Activated T-helper 17 cell treated with anti-CD3 and anti-CD28 coated beads, Interleukin-2, amount 50 U/mL, for 72 hours (primary cell): ENCODE data around the gene OR51B6. TPM values are rescaled to one million over a fixed set of nuclear protein-coding genes. Genes with fewer than 3 reads are reported as not detected.
"Not testable (repeated sequence)": the region's sequence is repeated elsewhere in the genome, so short reads cannot be mapped to it uniquely, and the experiment has no call there.

Source experiments
- ATAC-seq: fragments of 150-1000 bp; cut with Tn5 transposase; replicated peaks from 2 replicates; pipeline ENCODE4 v1.10.0; 2021; ENCODE audit warnings: mild to moderate bottlenecking, moderate library complexity
- H3K27ac Mint-ChIP-seq: one replicate; pipeline ENCODE4 v1.8.0; 2022; ENCODE audit warnings: mixed read lengths
- H3K27me3 Mint-ChIP-seq: one replicate; pipeline ENCODE4 v1.8.0; 2022; ENCODE audit warnings: mixed read lengths
- H3K36me3 Mint-ChIP-seq: one replicate; pipeline ENCODE4 v1.8.0; 2022; ENCODE audit warnings: low read depth, mild to moderate bottlenecking, mixed read lengths
- H3K4me1 Mint-ChIP-seq: one replicate; pipeline ENCODE4 v1.8.0; 2022; ENCODE audit warnings: mixed read lengths
- H3K4me3 Mint-ChIP-seq: one replicate; pipeline ENCODE4 v1.8.0; 2022; ENCODE audit warnings: mild to moderate bottlenecking, mixed read lengths
- H3K9me3 Mint-ChIP-seq: one replicate; pipeline ENCODE4 v1.8.0; 2022; ENCODE audit warnings: mixed read lengths
- total RNA-seq, 2 donors: library from RNA; stranded (reverse); gene quantifications; one replicate each; pipeline ENCODE4 v1.2.3, GENCODE V29; 2022

Gene OR51B6
- total RNA-seq, 2 donors from 2014 or later: not detected

GRCh38 chr11:5345831-5346230 is 5.5 kb upstream of the OR51B6 start:
- Mint-ChIP-seq H3K27ac (no peak overlapping the region), H3K36me3 (no peaks in the 10 kb centered on the region), H3K4me3 (no peak overlapping the region), H3K4me1 (no peaks in the 10 kb centered on the region), H3K27me3 (peaks cover 12% of the 10 kb centered on the region), H3K9me3 (peaks cover 3% of the 10 kb centered on the region)
- ATAC-seq: no peak

GRCh38 chr11:5348551-5349194 is 2.6 kb upstream of the OR51B6 start:
- no peak overlapping the region for H3K4me3 Mint-ChIP-seq

DNA sequence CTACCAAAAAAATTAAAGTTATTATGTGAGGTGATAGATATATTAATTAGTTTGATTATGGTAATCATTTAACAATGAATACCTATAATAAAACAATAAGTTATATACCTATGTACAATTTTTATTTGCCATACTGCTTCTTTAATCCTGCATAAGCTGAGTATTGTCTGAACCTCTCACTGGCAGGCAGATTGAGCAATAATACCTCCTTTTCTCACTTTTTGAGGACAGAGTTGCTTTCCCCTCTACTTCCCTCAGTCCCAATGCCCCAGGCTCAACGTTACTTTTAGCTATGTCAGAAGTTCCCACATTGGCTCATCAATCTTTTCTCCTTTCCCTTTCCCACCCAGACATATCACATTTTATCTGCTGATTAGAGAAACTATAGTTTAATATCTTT is 1.8 kb upstream of the OR51B6 start:
- H3K4me3 Mint-ChIP-seq: no peak overlapping the region
- H3K27me3 Mint-ChIP-seq: peaks cover 15% of the 10 kb centered on the region
- no peak for ATAC-seq
- no peaks in the 10 kb centered on the region for H3K4me1 Mint-ChIP-seq
- H3K9me3 Mint-ChIP-seq: peaks cover 3% of the 10 kb centered on the region
- no peaks in the 10 kb centered on the region for H3K36me3 Mint-ChIP-seq
- H3K27ac Mint-ChIP-seq: no peak overlapping the region

More at GRCh38 chr11:5348551-5349194, 2.6 kb upstream of the OR51B6 start:
- Mint-ChIP-seq H3K27ac (no peak overlapping the region), H3K27me3 (peaks cover 15% of the 10 kb centered on the region), H3K9me3 (peaks cover 3% of the 10 kb centered on the region), H3K4me1 (no peaks in the 10 kb centered on the region), H3K36me3 (no peaks in the 10 kb centered on the region)
- ATAC-seq: no peak

DNA sequence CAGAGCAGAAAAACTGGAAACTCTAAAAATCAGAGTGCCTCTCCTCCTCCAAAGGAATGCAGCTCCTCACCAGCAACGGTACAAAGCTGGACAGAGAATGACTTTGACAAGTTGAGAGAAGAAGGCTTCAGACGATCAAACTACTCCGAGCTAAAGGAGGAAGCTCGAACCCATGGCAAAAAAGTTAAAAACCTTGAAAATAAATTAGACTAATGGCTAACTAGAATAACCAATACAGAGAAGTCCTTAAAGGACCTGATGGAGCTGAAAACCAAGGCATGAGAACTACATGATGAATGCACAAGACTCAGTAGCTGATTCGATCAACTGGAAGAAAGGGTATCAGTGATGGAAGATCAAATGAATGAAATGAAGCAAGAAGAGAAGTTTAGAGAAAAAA is 4.7 kb downstream of the OR51B6 start:
- not testable (repeated sequence) for ATAC-seq, H3K4me3 Mint-ChIP-seq, H3K27ac Mint-ChIP-seq, H3K36me3 Mint-ChIP-seq, H3K4me1 Mint-ChIP-seq, H3K9me3 Mint-ChIP-seq, H3K27me3 Mint-ChIP-seq

DNA sequence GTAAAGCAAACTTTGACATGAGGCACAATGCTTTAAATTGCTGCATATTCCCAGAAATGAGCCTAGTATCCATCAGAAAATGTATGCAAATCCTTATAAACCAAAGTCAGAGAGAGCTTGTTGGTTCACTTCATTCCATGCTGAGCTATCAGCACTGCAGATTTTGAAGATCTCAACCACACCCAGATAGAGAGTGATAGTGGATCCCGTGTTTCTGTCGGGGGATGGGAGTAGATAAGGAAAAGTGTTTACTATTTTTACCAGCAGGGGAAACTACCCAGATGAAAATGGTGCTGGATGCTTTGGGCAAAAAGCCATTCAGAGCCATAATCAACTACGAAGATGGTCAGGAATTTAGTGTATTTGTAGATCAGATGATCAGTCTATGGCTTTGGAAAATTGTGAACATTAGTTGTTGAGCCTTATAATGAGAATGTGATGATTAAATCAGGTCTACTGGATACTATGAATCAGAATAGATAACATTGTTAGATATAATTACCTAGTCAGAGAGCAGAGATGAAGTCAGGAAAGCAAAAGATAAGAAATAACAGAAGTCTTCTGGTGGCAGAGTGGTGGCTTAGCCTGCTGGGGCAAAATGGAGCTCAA is 10.8 kb downstream of the OR51B6 start:
- Mint-ChIP-seq H3K4me3 (no peak overlapping the region), H3K27ac (no peak overlapping the region), H3K9me3 (no peaks in the 10 kb centered on the region), H3K4me1 (no peaks in the 10 kb centered on the region), H3K36me3 (no peaks in the 10 kb centered on the region), H3K27me3 (peaks cover 3% of the 10 kb centered on the region)
- ATAC-seq: no peak

- no peak for ATAC-seq
- H3K27me3 Mint-ChIP-seq: peaks cover 8% of the 10 kb centered on the region
- no peaks in the 10 kb centered on the region for H3K4me1 Mint-ChIP-seq
- H3K4me3 Mint-ChIP-seq: no peak overlapping the region
- no peaks in the 10 kb centered on the region for H3K9me3 Mint-ChIP-seq
- H3K36me3 Mint-ChIP-seq: no peaks in the 10 kb centered on the region
- no peak overlapping the region for H3K27ac Mint-ChIP-seq
Measured at GRCh38 chr11:5363679-5364078, 12.4 kb downstream of the OR51B6 start.

DNA sequence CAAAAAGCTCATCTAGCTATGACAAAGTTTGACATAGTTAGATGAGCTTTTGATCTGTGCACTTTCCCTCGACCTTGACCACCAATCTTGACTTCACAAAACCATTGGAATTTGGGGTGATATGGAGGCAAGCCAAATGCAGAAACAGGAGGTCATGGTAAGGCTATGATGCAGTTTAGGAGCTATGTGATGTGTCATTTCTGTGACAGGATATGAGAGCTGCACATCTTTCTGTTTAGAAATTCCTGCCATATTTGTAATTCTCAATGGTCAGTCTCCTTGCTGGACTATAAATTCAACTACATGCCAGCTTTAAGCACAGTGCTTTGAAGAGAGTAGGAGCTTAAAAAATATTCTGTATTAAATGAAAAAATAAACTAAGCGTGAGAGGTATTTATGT is 12.9 kb downstream of the OR51B6 start:
- Mint-ChIP-seq H3K36me3 (no peaks in the 10 kb centered on the region), H3K9me3 (no peaks in the 10 kb centered on the region), H3K4me3 (no peak overlapping the region), H3K4me1 (no peaks in the 10 kb centered on the region), H3K27me3 (peaks cover 8% of the 10 kb centered on the region), H3K27ac (no peak overlapping the region)
- ATAC-seq: no peak

DNA sequence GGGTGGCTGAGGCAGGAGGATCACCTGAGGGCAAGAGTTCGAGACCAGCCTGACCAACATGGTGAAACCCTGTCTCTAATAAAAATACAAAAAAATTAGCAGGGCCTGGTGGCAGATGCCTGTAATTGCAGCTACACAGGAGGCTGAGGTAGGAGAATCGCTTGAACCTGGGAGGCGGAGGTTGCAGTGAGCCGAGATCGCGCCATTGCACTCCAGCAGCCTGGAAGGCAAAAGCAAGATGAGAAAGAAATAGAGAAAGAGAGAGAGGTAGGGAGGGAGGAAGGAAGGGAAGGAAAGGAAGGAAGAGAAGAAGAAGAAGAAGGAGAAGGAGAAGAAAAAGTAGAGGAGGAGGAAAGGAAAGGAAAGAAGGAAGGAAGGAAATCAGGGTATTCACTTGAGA is 15.1 kb downstream of the OR51B6 start:
- H3K9me3 Mint-ChIP-seq, H3K36me3 Mint-ChIP-seq: not testable (repeated sequence)

GRCh38 chr11:5366856-5367255 is 15.5 kb downstream of the OR51B6 start:
- no peak for ATAC-seq
- Mint-ChIP-seq H3K4me1 (no peaks in the 10 kb centered on the region), H3K36me3 (no peaks in the 10 kb centered on the region), H3K4me3 (no peak overlapping the region), H3K27ac (no peak overlapping the region), H3K9me3 (no peaks in the 10 kb centered on the region), H3K27me3 (peaks cover 9% of the 10 kb centered on the region)

More for the DNA sequence above, 15.1 kb downstream of the OR51B6 start:
- H3K27ac Mint-ChIP-seq, H3K27me3 Mint-ChIP-seq, H3K4me3 Mint-ChIP-seq, ATAC-seq, H3K4me1 Mint-ChIP-seq: not testable (repeated sequence)

DNA sequence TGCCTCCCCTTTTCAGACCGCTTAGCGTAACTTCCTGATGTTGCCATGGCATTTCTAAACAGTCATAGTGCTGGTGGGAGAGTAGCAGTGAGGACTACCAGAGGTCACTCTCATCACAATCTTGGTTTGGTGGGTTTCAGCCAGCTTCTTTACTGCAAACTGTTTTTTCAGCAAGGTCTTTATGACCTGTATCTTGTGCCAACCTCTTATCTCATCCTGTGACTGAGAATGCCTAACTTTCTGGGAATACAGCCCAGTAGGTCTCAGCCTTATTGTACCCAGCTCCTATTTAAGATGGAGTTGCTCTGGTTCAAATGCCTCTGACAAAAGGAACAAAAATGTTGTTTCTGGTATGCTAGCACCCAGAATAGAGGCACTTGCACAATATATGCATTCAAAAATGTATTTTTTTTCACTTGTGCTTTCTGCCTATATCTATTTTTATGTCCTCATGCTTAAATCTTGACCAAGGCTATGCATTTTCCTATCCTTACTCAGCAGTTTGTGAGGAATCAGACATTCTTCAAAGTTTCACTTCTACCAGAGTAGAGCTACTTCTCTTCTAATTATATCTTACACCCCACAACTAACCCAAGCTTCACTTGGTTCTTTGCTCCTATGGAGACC is 16.3 kb downstream of the OR51B6 start:
- H3K27me3 Mint-ChIP-seq: peaks cover 11% of the 10 kb centered on the region
- H3K4me1 Mint-ChIP-seq: no peaks in the 10 kb centered on the region
- H3K36me3 Mint-ChIP-seq: no peaks in the 10 kb centered on the region
- no peaks in the 10 kb centered on the region for H3K9me3 Mint-ChIP-seq
- no peak for ATAC-seq
- no peak overlapping the region for H3K27ac Mint-ChIP-seq
- no peak overlapping the region for H3K4me3 Mint-ChIP-seq

DNA sequence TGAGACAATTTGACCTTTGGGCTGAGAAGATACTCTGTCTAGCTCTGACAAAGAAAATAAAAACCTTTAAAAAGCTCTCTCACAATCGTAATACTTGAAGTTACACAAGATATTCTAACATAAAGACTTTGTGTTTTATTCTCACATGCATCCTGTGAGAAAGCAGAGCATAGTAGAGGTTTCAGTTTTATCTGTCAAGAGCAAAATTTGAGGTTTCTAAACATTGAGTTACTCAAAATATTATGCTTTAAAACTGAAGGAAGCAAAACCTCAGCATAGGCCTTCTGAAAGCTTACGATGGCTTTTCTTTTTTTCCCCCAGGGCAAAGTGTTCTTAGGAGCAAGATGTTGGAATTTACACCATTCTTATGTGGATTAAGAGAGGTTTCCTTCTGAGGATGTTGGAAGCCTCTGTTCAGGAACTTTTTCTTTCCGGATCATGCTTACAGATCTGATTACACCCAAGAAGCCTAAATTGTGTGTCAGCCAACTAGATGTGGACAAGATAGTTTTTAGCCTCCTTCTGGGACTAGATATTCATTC is 17.3 kb downstream of the OR51B6 start:
- no peak overlapping the region for H3K4me3 Mint-ChIP-seq
- no peaks in the 10 kb centered on the region for H3K9me3 Mint-ChIP-seq
- H3K36me3 Mint-ChIP-seq: no peaks in the 10 kb centered on the region
- H3K4me1 Mint-ChIP-seq: no peaks in the 10 kb centered on the region
- ATAC-seq: no peak
- peaks cover 17% of the 10 kb centered on the region for H3K27me3 Mint-ChIP-seq
- no peak overlapping the region for H3K27ac Mint-ChIP-seq

- Mint-ChIP-seq H3K4me3 (no peak overlapping the region), H3K27ac (no peak overlapping the region), H3K9me3 (no peaks in the 10 kb centered on the region), H3K27me3 (peaks cover 17% of the 10 kb centered on the region), H3K36me3 (no peaks in the 10 kb centered on the region), H3K4me1 (no peaks in the 10 kb centered on the region)
- no peak for ATAC-seq
Measured at GRCh38 chr11:5369789-5370188, 18.5 kb downstream of the OR51B6 start.

GRCh38 chr11:5380740-5381342 is 29.5 kb downstream of the OR51B6 start:
- ATAC-seq: peak; percentile 39
- Mint-ChIP-seq H3K4me1 (no peaks in the 10 kb centered on the region), H3K27ac (no peak overlapping the region), H3K36me3 (no peaks in the 10 kb centered on the region), H3K27me3 (peaks cover 8% of the 10 kb centered on the region), H3K9me3 (no peaks in the 10 kb centered on the region), H3K4me3 (no peak overlapping the region)

DNA sequence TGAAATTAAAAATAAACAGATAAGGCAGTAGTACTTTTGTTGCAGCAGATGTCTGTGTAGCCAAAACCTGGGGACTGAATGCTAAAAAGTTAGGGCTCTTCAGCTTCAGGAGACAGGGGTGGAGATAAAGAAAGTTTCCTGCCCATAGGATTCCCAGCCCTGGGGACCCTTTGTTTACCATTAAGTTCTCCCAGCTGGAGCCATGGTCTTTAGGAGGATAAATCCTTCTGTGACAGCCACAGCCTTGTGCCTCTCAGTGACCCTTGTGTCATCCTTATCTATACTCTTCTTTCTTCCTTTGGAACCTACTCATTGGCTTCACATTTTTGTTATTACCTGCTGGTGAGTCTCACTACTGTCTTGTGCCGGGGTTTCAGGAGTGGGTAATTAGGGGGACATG is 32.3 kb downstream of the OR51B6 start, which contains the start of gene OR51M1:
Gene OR51M1, plus strand, starts transcription at position 237 of the 400 bp plus-strand sequence. CDS start 5,587 bp downstream, outside the sequence.
- H3K27ac Mint-ChIP-seq: no peak within 1 kb of the TSS
- no peak within 1 kb of the TSS for H3K4me3 Mint-ChIP-seq
- no peaks in the 10 kb centered on the region for H3K36me3 Mint-ChIP-seq
- no peaks in the 10 kb centered on the region for H3K4me1 Mint-ChIP-seq
- H3K27me3 Mint-ChIP-seq: peaks cover 8% of the 10 kb centered on the region
- ATAC-seq: no peak
- no peaks in the 10 kb centered on the region for H3K9me3 Mint-ChIP-seq
